Neural progenitor cell (in vitro differentiated cells): ENCODE data around the gene ANKHD1.

Experiments used
- CTCF ChIP-seq: fragments of 200-600 bp; sonication (generic); IDR thresholded peaks from 2 replicates; pipeline ENCODE4 v1.5.1; 2017; ENCODE audit warnings: antibody characterized with exemption, mild to moderate bottlenecking
- EZH2 ChIP-seq: fragments of 200-600 bp; sonication (generic); IDR thresholded peaks from 2 replicates; pipeline ENCODE4 v1.6.1; 2017; ENCODE audit warnings: antibody characterized with exemption, mild to moderate bottlenecking, moderate library complexity
- EZH2phosphoT487 ChIP-seq: fragments of 200-600 bp; sonication (generic); IDR thresholded peaks from 2 replicates; pipeline ENCODE4 v1.6.1; 2017; ENCODE audit warnings: antibody characterized with exemption

DNA sequence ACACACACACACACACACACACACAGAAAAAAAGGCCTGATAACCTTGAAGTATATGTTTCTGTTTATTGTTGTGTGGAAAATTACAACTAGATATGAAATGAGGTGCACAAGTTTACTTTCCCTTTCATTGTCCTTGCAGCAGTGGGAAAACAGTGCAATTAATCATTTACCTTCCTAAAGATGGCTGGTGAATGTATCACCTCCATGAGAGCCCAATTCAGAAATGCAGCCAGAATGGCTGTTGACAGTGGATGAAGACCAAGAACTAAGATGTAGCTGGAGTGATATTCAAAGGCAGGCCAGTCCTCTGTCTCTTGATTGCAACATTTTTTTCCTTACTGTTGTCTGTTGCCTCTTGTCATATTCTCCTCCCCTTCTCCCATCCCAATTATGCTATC lies 96.3 kb downstream of the ANKHD1 start:
- TF ChIP-seq EZH2phosphoT487 (no peak), CTCF (no peak), EZH2 (no peak)
